ENCODE data around the gene CALM1.

CALM1 gene

GRCh38 chr14:90354551-90355298 lies 42.1 kb upstream of the CALM1 start:
- H3K36me3 ChIP-seq (ENCODE audit: control insufficient read depth, low read length) = no peaks in the 10 kb centered on the region
- TF ChIP-seq CTCF (IDR thresholded peaks at IDR 0.05; ENCODE audit: low read depth, low read length, poor library complexity, severe bottlenecking) (no peak), EZH2phosphoT487 (IDR thresholded peaks at IDR 0.05; ENCODE audit: borderline replicate concordance, low read length) (no peak)
- no peaks in the 10 kb centered on the region for H3F3A ChIP-seq (ENCODE audit: control insufficient read depth, insufficient read depth)
- no peaks in the 10 kb centered on the region for H3K27me3 ChIP-seq (ENCODE audit: control insufficient read depth, low read length)
- H3K27ac ChIP-seq (ENCODE audit: low read depth, low read length) = no peak overlapping the region
- no peak overlapping the region for H3K4me2 ChIP-seq (ENCODE audit: low read length)
- H3K9me2 ChIP-seq (replicated peaks; ENCODE audit: control insufficient read depth, low read length) = no peaks in the 10 kb centered on the region
- no peaks in the 10 kb centered on the region for H3K79me2 ChIP-seq (ENCODE audit: control insufficient read depth, low read length)
- no peaks in the 10 kb centered on the region for H3K4me1 ChIP-seq (ENCODE audit: control insufficient read depth, low read length)
- no peaks in the 10 kb centered on the region for H4K20me1 ChIP-seq (ENCODE audit: control insufficient read depth, insufficient read depth, low read depth, low read length)
- H3K4me3 ChIP-seq (ENCODE audit: low read length) = no peak overlapping the region
- no peaks in the 10 kb centered on the region for H3K9me3 ChIP-seq (ENCODE audit: control insufficient read depth, insufficient read depth, low read length)

- H3K27me3 ChIP-seq (ENCODE audit: control insufficient read depth, low read length) = no peaks in the 10 kb centered on the region
- H3K9me3 ChIP-seq (ENCODE audit: control insufficient read depth, insufficient read depth, low read length) = no peaks in the 10 kb centered on the region
- H3K4me1 ChIP-seq (ENCODE audit: control insufficient read depth, low read length) = no peaks in the 10 kb centered on the region
- no peaks in the 10 kb centered on the region for H3K9me2 ChIP-seq (replicated peaks; ENCODE audit: control insufficient read depth, low read length)
- H3K36me3 ChIP-seq (ENCODE audit: control insufficient read depth, low read length) = no peaks in the 10 kb centered on the region
- H3K27ac ChIP-seq (ENCODE audit: low read depth, low read length) = no peak overlapping the region
- TF ChIP-seq EZH2phosphoT487 (IDR thresholded peaks at IDR 0.05; ENCODE audit: borderline replicate concordance, low read length) = no peak
- no peaks in the 10 kb centered on the region for H3F3A ChIP-seq (ENCODE audit: control insufficient read depth, insufficient read depth)
- H3K4me2 ChIP-seq (ENCODE audit: low read length) = no peak overlapping the region
- no peaks in the 10 kb centered on the region for H3K79me2 ChIP-seq (ENCODE audit: control insufficient read depth, low read length)
- H4K20me1 ChIP-seq (ENCODE audit: control insufficient read depth, insufficient read depth, low read depth, low read length) = no peaks in the 10 kb centered on the region
- H3K4me3 ChIP-seq (ENCODE audit: low read length) = no peak overlapping the region
Measured at GRCh38 chr14:90355540-90356518, 41.0 kb upstream of the CALM1 start.

GRCh38 chr14:90356925-90357324 lies 39.9 kb upstream of the CALM1 start:
- Histone ChIP-seq H3K9me3 (ENCODE audit: control insufficient read depth, insufficient read depth, low read length) (no peaks in the 10 kb centered on the region), H3K9me2 (replicated peaks; ENCODE audit: control insufficient read depth, low read length) (no peaks in the 10 kb centered on the region)

More at GRCh38 chr14:90356925-90357324, 39.9 kb upstream of the CALM1 start:
- TF ChIP-seq EZH2phosphoT487 (IDR thresholded peaks at IDR 0.05; ENCODE audit: borderline replicate concordance, low read length) (no peak), CTCF (IDR thresholded peaks at IDR 0.05; ENCODE audit: low read depth, low read length, poor library complexity, severe bottlenecking) (no peak)
- H3K4me2 ChIP-seq (ENCODE audit: low read length) = no peak overlapping the region
- no peak overlapping the region for H3K4me3 ChIP-seq (ENCODE audit: low read length)
- no peaks in the 10 kb centered on the region for H3K4me1 ChIP-seq (ENCODE audit: control insufficient read depth, low read length)
- no peak overlapping the region for H3K27ac ChIP-seq (ENCODE audit: low read depth, low read length)
- no peaks in the 10 kb centered on the region for H4K20me1 ChIP-seq (ENCODE audit: control insufficient read depth, insufficient read depth, low read depth, low read length)
- no peaks in the 10 kb centered on the region for H3K27me3 ChIP-seq (ENCODE audit: control insufficient read depth, low read length)
- H3K36me3 ChIP-seq (ENCODE audit: control insufficient read depth, low read length) = no peaks in the 10 kb centered on the region
- no peaks in the 10 kb centered on the region for H3F3A ChIP-seq (ENCODE audit: control insufficient read depth, insufficient read depth)
- no peaks in the 10 kb centered on the region for H3K79me2 ChIP-seq (ENCODE audit: control insufficient read depth, low read length)
